Measurements from ENCODE around the gene NSD2. TPM values are rescaled to one million over a fixed set of nuclear protein-coding genes. Genes with fewer than 3 reads are reported as not detected.

NSD2 gene
- total RNA-seq, 1 experiment from 2014 or later: 136 TPM

DNA sequence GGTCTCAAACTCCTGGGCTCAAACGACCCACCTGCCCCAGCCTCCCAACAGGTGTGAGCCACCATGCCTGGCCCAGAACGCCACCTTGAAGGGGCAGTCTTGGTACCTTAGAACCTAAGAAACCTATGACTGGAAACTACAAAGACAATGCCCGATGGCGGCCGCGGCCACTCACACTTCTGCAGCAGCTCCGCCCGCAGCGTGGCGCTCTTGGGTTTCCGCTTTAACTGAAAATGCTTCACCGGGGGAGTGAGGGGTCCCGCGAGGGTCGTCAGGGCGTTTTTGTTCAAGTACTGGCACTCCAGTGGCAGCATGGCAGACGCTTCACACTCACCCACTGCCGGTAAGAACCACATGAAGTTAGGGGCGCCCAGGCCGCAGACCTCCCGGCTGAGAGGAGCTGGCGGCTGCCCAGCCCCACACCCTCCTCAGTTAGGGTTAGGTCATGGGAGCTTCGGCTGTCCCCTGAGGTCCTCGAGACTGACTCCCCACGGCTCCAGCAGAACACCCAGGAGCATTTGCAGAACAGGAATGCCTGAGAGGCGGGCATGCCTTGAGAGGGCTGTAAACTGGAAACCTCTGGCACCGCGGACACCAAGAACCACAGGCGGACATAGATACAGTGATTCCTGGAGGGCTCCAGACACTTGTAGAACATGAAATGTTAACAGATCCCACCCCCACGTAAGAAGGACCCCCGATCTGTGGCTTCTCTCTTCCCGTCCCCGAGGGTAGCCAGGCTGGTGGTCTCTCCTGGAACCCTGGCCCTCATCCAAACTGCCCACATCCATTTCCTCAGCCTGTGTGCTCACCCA is 118.5 kb downstream of the NSD2 start:
- H2BK20ac ChIP-seq (ENCODE audit: low read depth, low read length, poor library complexity, severe bottlenecking): no peak overlapping the region
- H3K4me2 ChIP-seq (ENCODE audit: insufficient read depth, insufficient read length, low read length): no peak overlapping the region
- H4K5ac ChIP-seq (ENCODE audit: insufficient read length, low read depth, low read length): no peak overlapping the region
- H3K23me2 ChIP-seq (ENCODE audit: insufficient read length, low read depth, low read length, poor library complexity, severe bottlenecking): no peaks in the 10 kb centered on the region
- no peak overlapping the region for H2BK12ac ChIP-seq (ENCODE audit: insufficient read length, low read depth, low read length)
- no peak overlapping the region for H3K14ac ChIP-seq (ENCODE audit: insufficient read depth, low read length)
- TF ChIP-seq, protein P1, sequence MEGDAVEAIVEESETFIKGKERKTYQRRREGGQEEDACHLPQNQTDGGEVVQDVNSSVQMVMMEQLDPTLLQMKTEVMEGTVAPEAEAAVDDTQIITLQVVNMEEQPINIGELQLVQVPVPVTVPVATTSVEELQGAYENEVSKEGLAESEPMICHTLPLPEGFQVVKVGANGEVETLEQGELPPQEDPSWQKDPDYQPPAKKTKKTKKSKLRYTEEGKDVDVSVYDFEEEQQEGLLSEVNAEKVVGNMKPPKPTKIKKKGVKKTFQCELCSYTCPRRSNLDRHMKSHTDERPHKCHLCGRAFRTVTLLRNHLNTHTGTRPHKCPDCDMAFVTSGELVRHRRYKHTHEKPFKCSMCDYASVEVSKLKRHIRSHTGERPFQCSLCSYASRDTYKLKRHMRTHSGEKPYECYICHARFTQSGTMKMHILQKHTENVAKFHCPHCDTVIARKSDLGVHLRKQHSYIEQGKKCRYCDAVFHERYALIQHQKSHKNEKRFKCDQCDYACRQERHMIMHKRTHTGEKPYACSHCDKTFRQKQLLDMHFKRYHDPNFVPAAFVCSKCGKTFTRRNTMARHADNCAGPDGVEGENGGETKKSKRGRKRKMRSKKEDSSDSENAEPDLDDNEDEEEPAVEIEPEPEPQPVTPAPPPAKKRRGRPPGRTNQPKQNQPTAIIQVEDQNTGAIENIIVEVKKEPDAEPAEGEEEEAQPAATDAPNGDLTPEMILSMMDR (conservative IDR thresholded peaks at IDR 0.05): no peak
- H3K27me3 ChIP-seq (ENCODE audit: insufficient read depth, low read length): no peaks in the 10 kb centered on the region
- no peaks in the 10 kb centered on the region for H3K4me1 ChIP-seq (ENCODE audit: insufficient read depth, low read length)
- H3K27ac Mint-ChIP-seq: peak overlapping the region in 1 of 3 experiments; percentile 58; a peak in 2 of 7 replicates
- no peak overlapping the region for H2AK5ac ChIP-seq (ENCODE audit: insufficient read length, low read length)
- H3K56ac ChIP-seq (ENCODE audit: insufficient read length, low read depth, low read length): no peak overlapping the region
- peaks cover 15 to 37% (median 34%) of the 10 kb centered on the region in 3 experiments; a peak in 6 of 7 replicates for H3K36me3 Mint-ChIP-seq (ENCODE audit: insufficient read depth in 1 of 3, low read depth in 3 of 3)
- no peak overlapping the region for H3T11ph ChIP-seq (ENCODE audit: low read length)
- H3K4me3 Mint-ChIP-seq: no peak overlapping the region
- peaks cover 0 to 4% of the 10 kb centered on the region in 2 experiments; a peak in 1 of 4 replicates for H3K4me1 Mint-ChIP-seq
- no peak overlapping the region for H2BK120ac ChIP-seq (ENCODE audit: low read depth, low read length, poor library complexity, severe bottlenecking)
- no peak overlapping the region for H2BK5ac ChIP-seq (ENCODE audit: insufficient read length, low read length)
- H4K8ac ChIP-seq (replicated peaks; ENCODE audit: insufficient read length, low read depth, low read length): no peak overlapping the region
- H3K79me1 ChIP-seq (ENCODE audit: insufficient read depth, low read depth, low read length, poor library complexity, severe bottlenecking): peaks cover 10% of the 10 kb centered on the region
- no peaks in the 10 kb centered on the region for H3K9me3 Mint-ChIP-seq
- no peak overlapping the region for H2AFZ ChIP-seq (ENCODE audit: low read length)
- H3K18ac ChIP-seq (ENCODE audit: insufficient read length, low read depth, low read length): no peak overlapping the region
- no peak overlapping the region for H3K4ac ChIP-seq (ENCODE audit: low read depth, low read length)
- no CpG with 5 or more reads among the region's 33 CpGs for WGBS (ENCODE audit: extremely low coverage, insufficient read length, low lambda C conversion rate)
- H3K23ac ChIP-seq (ENCODE audit: insufficient read length, low read depth, low read length): no peak overlapping the region
- no peaks in the 10 kb centered on the region for H3K9me3 ChIP-seq (ENCODE audit: control insufficient read depth, low read depth, low read length)
- no peak overlapping the region for H2BK15ac ChIP-seq (ENCODE audit: low read depth, low read length)
- DNase-seq: no peak
- no peaks in the 10 kb centered on the region; the same call in 1 of the 2 replicates for H3K79me2 ChIP-seq (ENCODE audit: insufficient read depth, low read length)
- no peaks in the 10 kb centered on the region for H4K20me1 ChIP-seq (ENCODE audit: control insufficient read depth, insufficient read depth, insufficient read length)
- no peak overlapping the region for H4K91ac ChIP-seq (ENCODE audit: insufficient read length, low read depth, low read length)
- H3K27me3 Mint-ChIP-seq (ENCODE audit: low read depth): no peaks in the 10 kb centered on the region; the same call in 1 of the 2 replicates
- no peak overlapping the region for H3K9ac ChIP-seq (ENCODE audit: extremely low read depth, insufficient read length, low read length)
- no peak overlapping the region for H3K27ac ChIP-seq (ENCODE audit: insufficient read length, low read depth, low read length)

Data from H9 (cell line).